HEK293 (cell line): ENCODE measurements around the gene UHRF1.

ENCODE experiments used
- CTCF ChIA-PET: fragments of 350-600 bp; formaldehyde crosslinking; extraction: SDS; loops from one replicate; lab custom pipeline; 2021; ENCODE audit warnings: antibody characterized with exemption; lab: Yijun Ruan, JAX
- POLR2A ChIA-PET: fragments of 300-600 bp; formaldehyde crosslinking; extraction: SDS; loops from one replicate; lab custom pipeline; 2020; ENCODE audit warnings: antibody characterized with exemption, inconsistent platforms; lab: Yijun Ruan, JAX
- H3K27ac ChIP-seq: fragments of 200-500 bp; sonication (Bioruptor generic); 2 replicates; pipeline ENCODE4 v1.5.1; 2014; ENCODE audit warnings: low read depth, low read length, control low read depth, inconsistent platforms; ENCODE audit errors: extremely low read depth
- H3K36me3 ChIP-seq, 2 experiments: fragments of 200-500 bp in 1 of 2; sonication (Bioruptor generic) in 1 of 2; 1 replicate in 1 of 2; 2 replicates in 1 of 2; pipeline ENCODE4 v1.5.1; 2014 to 2017; ENCODE audit warnings: inconsistent platforms in 2 of 2, low read length in 2 of 2; ENCODE audit not compliant: control insufficient read depth in 2 of 2, insufficient read depth in 1 of 2
- H3K4me1 ChIP-seq: fragments of 200-500 bp; sonication (Bioruptor generic); 2 replicates; pipeline ENCODE4 v1.5.1; 2014; ENCODE audit warnings: mild to moderate bottlenecking, low read length, inconsistent platforms; ENCODE audit not compliant: control insufficient read depth, insufficient read depth
- H3K4me3 ChIP-seq: 2 replicates; pipeline ENCODE4 v1.5.1; 2011; ENCODE audit warnings: low read depth, mild to moderate bottlenecking, control low read depth, low read length, moderate library complexity
- H3K9me3 ChIP-seq: fragments of 200-500 bp; sonication (Bioruptor generic); 2 replicates; pipeline ENCODE4 v1.5.1; 2014; ENCODE audit warnings: low read depth, low read length, inconsistent platforms; ENCODE audit not compliant: control insufficient read depth, insufficient read depth
- BCL11A ChIP-seq: fragments of 450-650 bp; formaldehyde crosslinking; IDR thresholded peaks from 2 replicates; pipeline ENCODE4 v1.5.1; 2016; ENCODE audit warnings: low read depth, missing biosample characterization, missing genetic modification characterization
- ELK4 ChIP-seq: IDR thresholded peaks from 2 replicates; pipeline ENCODE4 v1.6.1; 2011; ENCODE audit warnings: mild to moderate bottlenecking, low read depth, low read length, borderline replicate concordance
- GLI2 ChIP-seq: fragments of 450-650 bp; formaldehyde crosslinking; IDR thresholded peaks from 2 replicates; pipeline ENCODE4; 2017; ENCODE audit warnings: missing biosample characterization, missing genetic modification characterization, low read depth, borderline replicate concordance
- GLI4 ChIP-seq: fragments of 450-650 bp; formaldehyde crosslinking; IDR thresholded peaks from 2 replicates; pipeline ENCODE4 v1.5.1; 2016; ENCODE audit warnings: missing biosample characterization, missing genetic modification characterization
- GLIS1 ChIP-seq: fragments of 450-650 bp; formaldehyde crosslinking; IDR thresholded peaks from 2 replicates; pipeline ENCODE4 v1.5.1; 2016; ENCODE audit warnings: missing biosample characterization, missing genetic modification characterization
- GLIS2 ChIP-seq: fragments of 450-650 bp; formaldehyde crosslinking; IDR thresholded peaks from 2 replicates; pipeline ENCODE4 v1.5.1; 2016; ENCODE audit warnings: missing biosample characterization, missing genetic modification characterization
- HIC1 ChIP-seq: fragments of 450-650 bp; formaldehyde crosslinking; IDR thresholded peaks from 2 replicates; pipeline ENCODE4 v1.5.1; 2016; ENCODE audit warnings: missing biosample characterization, missing genetic modification characterization
- KLF17 ChIP-seq: fragments of 450-650 bp; formaldehyde crosslinking; IDR thresholded peaks from 2 replicates; pipeline ENCODE4 v1.5.1; 2016; ENCODE audit warnings: missing biosample characterization, missing genetic modification characterization
- PRDM1 ChIP-seq: fragments of 450-650 bp; formaldehyde crosslinking; IDR thresholded peaks from 2 replicates; pipeline ENCODE4; 2016; ENCODE audit warnings: missing biosample characterization, missing genetic modification characterization
- REPIN1 ChIP-seq: fragments of 450-650 bp; formaldehyde crosslinking; IDR thresholded peaks from 2 replicates; pipeline ENCODE4 v1.5.1; 2017; ENCODE audit warnings: missing biosample characterization, missing genetic modification characterization, low read depth
- SP3 ChIP-seq: fragments of 450-650 bp; formaldehyde crosslinking; IDR thresholded peaks from 2 replicates; pipeline ENCODE4 v1.5.1; 2016; ENCODE audit warnings: missing biosample characterization, missing genetic modification characterization
- ZFHX2 ChIP-seq: fragments of 450-650 bp; formaldehyde crosslinking; conservative IDR thresholded peaks from 2 replicates; pipeline ENCODE4 v1.5.1; 2016; ENCODE audit warnings: missing biosample characterization, missing genetic modification characterization
- ZFP69B ChIP-seq: fragments of 450-650 bp; formaldehyde crosslinking; IDR thresholded peaks from 2 replicates; pipeline ENCODE4 v1.5.1; 2016; ENCODE audit warnings: missing biosample characterization, missing genetic modification characterization
- ZIC2 ChIP-seq: fragments of 450-650 bp; formaldehyde crosslinking; IDR thresholded peaks from 2 replicates; pipeline ENCODE4 v1.5.1; 2016; ENCODE audit warnings: missing biosample characterization, missing genetic modification characterization
- ZNF184 ChIP-seq: fragments of 450-650 bp; IDR thresholded peaks from 2 replicates; pipeline ENCODE4 v1.5.1; 2018; ENCODE audit warnings: missing biosample characterization, mild to moderate bottlenecking, missing genetic modification characterization
- ZNF24 ChIP-seq: fragments of 450-650 bp; formaldehyde crosslinking; IDR thresholded peaks from 2 replicates; pipeline ENCODE4 v1.5.1; 2016; ENCODE audit warnings: missing biosample characterization, missing genetic modification characterization
- ZNF324 ChIP-seq: fragments of 450-650 bp; formaldehyde crosslinking; IDR thresholded peaks from 2 replicates; pipeline ENCODE4 v1.5.1; 2016; ENCODE audit warnings: missing biosample characterization, missing genetic modification characterization
- ZNF423 ChIP-seq: fragments of 450-650 bp; formaldehyde crosslinking; IDR thresholded peaks from 2 replicates; pipeline ENCODE4 v1.5.1; 2016; ENCODE audit warnings: missing biosample characterization, missing genetic modification characterization
- ZNF433 ChIP-seq: fragments of 450-650 bp; formaldehyde crosslinking; IDR thresholded peaks from 2 replicates; pipeline ENCODE4 v1.5.1; 2016; ENCODE audit warnings: missing biosample characterization, missing genetic modification characterization, low read depth
- ZNF514 ChIP-seq: fragments of 450-650 bp; formaldehyde crosslinking; IDR thresholded peaks from 2 replicates; pipeline ENCODE4 v1.5.1; 2016; ENCODE audit warnings: missing biosample characterization, missing genetic modification characterization
- ZNF558 ChIP-seq: fragments of 450-650 bp; formaldehyde crosslinking; IDR thresholded peaks from 2 replicates; pipeline ENCODE4 v1.5.1; 2016; ENCODE audit warnings: missing biosample characterization, missing genetic modification characterization
- ZNF624 ChIP-seq: fragments of 450-650 bp; formaldehyde crosslinking; IDR thresholded peaks from 2 replicates; pipeline ENCODE4 v1.5.1; 2017; ENCODE audit warnings: missing biosample characterization, missing genetic modification characterization
- ZNF654 ChIP-seq: fragments of 450-650 bp; formaldehyde crosslinking; IDR thresholded peaks from 2 replicates; pipeline ENCODE4 v1.5.1; 2016; ENCODE audit warnings: low read depth, missing biosample characterization, missing genetic modification characterization
- ZNF670 ChIP-seq: fragments of 450-650 bp; formaldehyde crosslinking; IDR thresholded peaks from 2 replicates; pipeline ENCODE4 v1.5.1; 2016; ENCODE audit warnings: missing biosample characterization, missing genetic modification characterization, low read depth
- ZNF707 ChIP-seq: fragments of 450-650 bp; formaldehyde crosslinking; IDR thresholded peaks from 2 replicates; pipeline ENCODE4 v1.5.1; 2016; ENCODE audit warnings: missing biosample characterization, missing genetic modification characterization
- ZNF776 ChIP-seq: fragments of 450-650 bp; formaldehyde crosslinking; IDR thresholded peaks from 2 replicates; pipeline ENCODE4 v1.5.0; 2017; ENCODE audit warnings: missing biosample characterization, missing genetic modification characterization, borderline replicate concordance
- TF ChIP-seq, protein P1 (sequence below): fragments of 450-650 bp; formaldehyde crosslinking; IDR thresholded peaks from 2 replicates; pipeline ENCODE4 v1.5.1; 2016; ENCODE audit warnings: missing biosample characterization, missing genetic modification characterization

The UHRF1 gene

DNA sequence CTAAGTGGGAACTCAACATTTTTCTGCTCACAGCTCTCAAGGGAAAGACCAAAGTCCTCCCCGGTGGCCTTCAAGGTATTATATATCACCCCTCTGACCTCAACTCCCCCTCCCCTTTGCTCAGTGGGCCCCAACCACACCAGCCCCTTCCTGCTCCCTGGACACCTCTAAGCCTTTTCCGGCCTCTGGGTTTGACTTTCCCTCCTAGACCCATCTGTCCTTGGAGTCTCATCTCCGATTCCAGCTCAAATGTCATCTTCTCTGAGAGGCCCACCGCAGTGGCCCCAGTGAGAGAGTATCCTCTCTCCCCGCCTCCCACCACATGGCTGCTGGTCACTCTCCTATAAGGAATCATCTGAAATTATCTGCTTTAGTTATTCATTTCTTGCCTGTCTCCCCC, 941 bp upstream of the UHRF1 start (continued):
- TF ChIP-seq GLI4 (tag by site-specific recombination), result no peak

- TF ChIP-seq ZNF184 (tag by site-specific recombination) (no peak), HIC1 (tag by site-specific recombination) (0 out of 2 replicates have a peak, but pooled peaks have one; percentile 15)
- peaks cover 8% of the 10 kb centered on the region; the same call in 1 of the 2 replicates for H3K4me1 ChIP-seq
- peaks cover 13 to 34% of the 10 kb centered on the region in 2 experiments; a peak in 2 of 3 replicates for H3K36me3 ChIP-seq
- ChIA-PET CTCF (interaction anchor here (1.0 kb wide), 2 partner anchors 57 to 99 kb away, joined by 4 to 6 read pairs; no protein-coding TSS in a partner anchor), POLR2A (interaction anchor here (0.6 kb wide), 1 partner anchor 36 kb away, joined by 4 read pairs; no protein-coding TSS in a partner anchor)
- no peak overlapping the region for H3K4me3 ChIP-seq
- H3K27ac ChIP-seq, result no peak overlapping the region; the same call in 1 of the 2 replicates
- no peaks in the 10 kb centered on the region for H3K9me3 ChIP-seq
These were observed 533 bp upstream of the UHRF1 start for GRCh38 chr19:4908781-4909155.

GRCh38 chr19:4909897-4910593, 744 bp downstream of the UHRF1 start:
- H3K27ac ChIP-seq, result peak overlapping the region; percentile 92
- CTCF ChIA-PET, result interaction anchor here (0.6 to 6.2 kb wide), 5 partner anchors 35 to 104 kb away, joined by 3 to 54 read pairs (median 4); no protein-coding TSS in a partner anchor
- POLR2A ChIA-PET, result no interaction called here
- peaks cover 14 to 47% of the 10 kb centered on the region in 2 experiments; a peak in 2 of 3 replicates for H3K36me3 ChIP-seq
- H3K4me3 ChIP-seq, result peak overlapping the region; percentile 77
- H3K4me1 ChIP-seq, result peaks cover 13% of the 10 kb centered on the region
- H3K9me3 ChIP-seq, result no peaks in the 10 kb centered on the region
- peak; percentile 93 for TF ChIP-seq ZNF24
- peak; percentile 69; the same call in 1 of the 2 replicates for TF ChIP-seq GLIS2 (tag by site-specific recombination)
- no peak for TF ChIP-seq ZNF324 (tag by site-specific recombination)
- no peak for TF ChIP-seq GLI2 (tag by site-specific recombination)
- no peak for TF ChIP-seq ZNF514 (tag by site-specific recombination)
- TF ChIP-seq ZFP69B (tag by site-specific recombination), result no peak
- no peak for TF ChIP-seq PRDM1 (tag by site-specific recombination)
- TF ChIP-seq ZNF433 (tag by site-specific recombination), result no peak
- no peak for TF ChIP-seq ELK4
- no peak for TF ChIP-seq ZNF558 (tag by site-specific recombination)
- TF ChIP-seq KLF17 (tag by site-specific recombination), result no peak
- peak; percentile 85 for TF ChIP-seq ZFHX2 (tag by site-specific recombination)
- TF ChIP-seq ZNF707 (tag by site-specific recombination), result no peak
- peak; percentile 28 for TF ChIP-seq SP3
- TF ChIP-seq, protein P1, sequence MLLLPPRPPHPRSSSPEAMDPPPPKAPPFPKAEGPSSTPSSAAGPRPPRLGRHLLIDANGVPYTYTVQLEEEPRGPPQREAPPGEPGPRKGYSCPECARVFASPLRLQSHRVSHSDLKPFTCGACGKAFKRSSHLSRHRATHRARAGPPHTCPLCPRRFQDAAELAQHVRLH (tag by site-specific recombination), result no peak
- no peak for TF ChIP-seq REPIN1 (tag by site-specific recombination)
- no peak for TF ChIP-seq ZNF670 (tag by site-specific recombination)
- TF ChIP-seq BCL11A (tag by site-specific recombination), result no peak
- no peak for TF ChIP-seq ZNF654 (tag by site-specific recombination)
- no peak for TF ChIP-seq ZNF776
- no peak for TF ChIP-seq ZNF423
- 0 out of 2 replicates have a peak, but pooled peaks have one; percentile 2 for TF ChIP-seq GLIS1
- TF ChIP-seq ZNF624, result no peak
- no peak for TF ChIP-seq ZIC2 (tag by site-specific recombination)
